Measurements from ENCODE around the gene PRELID2. TPM values are rescaled to one million over a fixed set of nuclear protein-coding genes. Genes with fewer than 3 reads are reported as not detected.

PRELID2 gene
- polyA plus RNA-seq, 1 of the 3 experiments (the other 2 are of a cell fraction) = 5.3 TPM

DNA sequence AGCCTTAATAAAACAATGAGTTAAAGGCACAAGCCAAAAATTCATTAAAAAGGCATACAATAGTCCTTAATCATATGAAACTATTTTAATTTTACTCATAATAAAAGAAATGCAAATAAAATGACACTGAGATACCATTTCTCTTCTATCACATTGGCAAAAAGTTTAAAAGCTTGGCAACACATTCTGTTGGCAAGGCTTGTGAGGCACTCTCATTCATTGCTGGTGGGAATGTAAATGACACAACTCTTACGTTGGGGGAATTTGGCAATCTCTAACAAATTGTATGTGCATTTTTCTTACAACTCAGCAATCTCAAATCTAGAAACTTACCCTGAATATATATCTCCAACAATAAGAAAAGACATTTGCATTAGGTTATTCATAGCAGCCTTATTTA, 111.6 kb downstream of the PRELID2 start:
- no peak overlapping the region for H2AFZ ChIP-seq (ENCODE audit: low read depth)
- H3K4me2 ChIP-seq = no peak overlapping the region
- H4K20me1 ChIP-seq (ENCODE audit: insufficient read depth) = no peaks in the 10 kb centered on the region
- H3F3A ChIP-seq (replicated peaks; ENCODE audit: insufficient read depth) = no peaks in the 10 kb centered on the region
- WGBS (ENCODE audit: low lambda C conversion rate) = 83% methylated on average over 1 of the region's 1 CpG
- no peak for DNase-seq
- POLR2A ChIA-PET = no interaction called here
- no peaks in the 10 kb centered on the region for H3K27me3 ChIP-seq (ENCODE audit: insufficient read depth)
- no peak for TF ChIP-seq USF2 (IDR thresholded peaks at IDR 0.05; ENCODE audit: borderline replicate concordance, low read depth, low read length)
- no peak for TF ChIP-seq ELF1 (IDR thresholded peaks at IDR 0.05)
- TF ChIP-seq, protein P1, sequence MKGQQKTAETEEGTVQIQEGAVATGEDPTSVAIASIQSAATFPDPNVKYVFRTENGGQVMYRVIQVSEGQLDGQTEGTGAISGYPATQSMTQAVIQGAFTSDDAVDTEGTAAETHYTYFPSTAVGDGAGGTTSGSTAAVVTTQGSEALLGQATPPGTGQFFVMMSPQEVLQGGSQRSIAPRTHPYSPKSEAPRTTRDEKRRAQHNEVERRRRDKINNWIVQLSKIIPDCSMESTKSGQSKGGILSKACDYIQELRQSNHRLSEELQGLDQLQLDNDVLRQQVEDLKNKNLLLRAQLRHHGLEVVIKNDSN (IDR thresholded peaks at IDR 0.05; ENCODE audit: borderline replicate concordance, low read depth) = no peak
- no peak for TF ChIP-seq MEF2A (IDR thresholded peaks at IDR 0.05; ENCODE audit: borderline replicate concordance, low read depth)
- TF ChIP-seq RFX5 (IDR thresholded peaks at IDR 0.05; ENCODE audit: low read length) = no peak
- TF ChIP-seq NRF1 (IDR thresholded peaks at IDR 0.05; ENCODE audit: low read depth, low read length) = no peak
- TF ChIP-seq CTCF (IDR thresholded peaks at IDR 0.05) = no peak
- no peak for TF ChIP-seq RAD21 (IDR thresholded peaks at IDR 0.05; ENCODE audit: low read length)
- TF ChIP-seq TEAD4 (IDR thresholded peaks at IDR 0.05; ENCODE audit: borderline replicate concordance, insufficient read depth) = no peak
- TF ChIP-seq JUND (IDR thresholded peaks at IDR 0.05) = no peak
- TF ChIP-seq FOXJ3 (CRISPR knock-in tag; IDR thresholded peaks at IDR 0.05) = no peak
- no peak for TF ChIP-seq POLR2AphosphoS5 (IDR thresholded peaks at IDR 0.05; ENCODE audit: low read depth, low read length)
- H3K9ac ChIP-seq = no peak overlapping the region
- H3K4me1 ChIP-seq (ENCODE audit: control insufficient read depth in 1 of 2, insufficient read depth in 2 of 2, low read depth in 1 of 2, low read length in 1 of 2) = no peaks in the 10 kb centered on the region
- H3K9me3 ChIP-seq = no peaks in the 10 kb centered on the region
- CTCF ChIA-PET = interaction anchor here (0.6 kb wide), 1 partner anchor 39 kb away, joined by 3 read pairs; no protein-coding TSS in a partner anchor
- H3K27ac ChIP-seq (ENCODE audit: low read depth in 2 of 2, low read length in 1 of 2) = no peak overlapping the region
- no peaks in the 10 kb centered on the region for H3K79me2 ChIP-seq (ENCODE audit: insufficient read depth)
- H3K4me3 ChIP-seq (ENCODE audit: low read depth in 2 of 2, low read length in 1 of 2) = no peak overlapping the region
- H3K36me3 ChIP-seq (replicated peaks in 1 of 2; ENCODE audit: control insufficient read depth in 1 of 2, insufficient read depth in 2 of 2, low read length in 1 of 2) = no peaks in the 10 kb centered on the region
- no peaks in the 10 kb centered on the region for H3K9me2 ChIP-seq

- H3F3A ChIP-seq (replicated peaks; ENCODE audit: insufficient read depth) = no peaks in the 10 kb centered on the region
- no peaks in the 10 kb centered on the region for H3K9me3 ChIP-seq
- no peaks in the 10 kb centered on the region for H3K9me2 ChIP-seq
- H3K9ac ChIP-seq = no peak overlapping the region
- no peak for DNase-seq
- ChIA-PET CTCF (interaction anchor here (0.7 to 2.0 kb wide), 4 partner anchors 10 to 1515 kb away, joined by 3 to 5 read pairs (median 4); no protein-coding TSS in a partner anchor), POLR2A (no interaction called here)
- H2AFZ ChIP-seq (ENCODE audit: low read depth) = no peak overlapping the region
- WGBS (ENCODE audit: low lambda C conversion rate) = 82% methylated on average over 1 of the region's 1 CpG
- no peak overlapping the region for H3K4me3 ChIP-seq (ENCODE audit: low read depth in 2 of 2, low read length in 1 of 2)
- H3K4me1 ChIP-seq (ENCODE audit: control insufficient read depth in 1 of 2, insufficient read depth in 2 of 2, low read depth in 1 of 2, low read length in 1 of 2) = no peaks in the 10 kb centered on the region
- H3K79me2 ChIP-seq (ENCODE audit: insufficient read depth) = no peaks in the 10 kb centered on the region
- H4K20me1 ChIP-seq (ENCODE audit: insufficient read depth) = no peaks in the 10 kb centered on the region
- no peaks in the 10 kb centered on the region for H3K36me3 ChIP-seq (replicated peaks in 1 of 2; ENCODE audit: control insufficient read depth in 1 of 2, insufficient read depth in 2 of 2, low read length in 1 of 2)
- H3K27ac ChIP-seq (ENCODE audit: low read depth in 2 of 2, low read length in 1 of 2) = no peak overlapping the region
- H3K4me2 ChIP-seq = no peak overlapping the region
- H3K27me3 ChIP-seq (ENCODE audit: insufficient read depth) = no peaks in the 10 kb centered on the region
- no peak for TF ChIP-seq TAF1 (IDR thresholded peaks at IDR 0.05; ENCODE audit: borderline replicate concordance, low read depth, low read length)
- TF ChIP-seq FOSL2 (IDR thresholded peaks at IDR 0.05; ENCODE audit: borderline replicate concordance, low read depth) = no peak
- no peak for TF ChIP-seq JUND (IDR thresholded peaks at IDR 0.05)
- no peak for TF ChIP-seq EZH2phosphoT487 (IDR thresholded peaks at IDR 0.05; ENCODE audit: borderline replicate concordance, low read depth)
- no peak for TF ChIP-seq YY1 (IDR thresholded peaks at IDR 0.05; ENCODE audit: low read depth)
- no peak for TF ChIP-seq NRF1 (IDR thresholded peaks at IDR 0.05; ENCODE audit: low read depth, low read length)
- no peak for TF ChIP-seq NFIC (IDR thresholded peaks at IDR 0.05; ENCODE audit: borderline replicate concordance)
- no peak for TF ChIP-seq TEAD4 (IDR thresholded peaks at IDR 0.05; ENCODE audit: borderline replicate concordance, insufficient read depth)
- no peak for TF ChIP-seq MEF2A (IDR thresholded peaks at IDR 0.05; ENCODE audit: borderline replicate concordance, low read depth)
- no peak for TF ChIP-seq USF2 (IDR thresholded peaks at IDR 0.05; ENCODE audit: borderline replicate concordance, low read depth, low read length)
- no peak for TF ChIP-seq FOXJ3 (CRISPR knock-in tag; IDR thresholded peaks at IDR 0.05)
- TF ChIP-seq SMC3 (IDR thresholded peaks at IDR 0.05; ENCODE audit: low read depth, low read length) = peak; percentile 40
- peak; percentile 62 for TF ChIP-seq CTCF (IDR thresholded peaks at IDR 0.05)
- TF ChIP-seq, protein P2, sequence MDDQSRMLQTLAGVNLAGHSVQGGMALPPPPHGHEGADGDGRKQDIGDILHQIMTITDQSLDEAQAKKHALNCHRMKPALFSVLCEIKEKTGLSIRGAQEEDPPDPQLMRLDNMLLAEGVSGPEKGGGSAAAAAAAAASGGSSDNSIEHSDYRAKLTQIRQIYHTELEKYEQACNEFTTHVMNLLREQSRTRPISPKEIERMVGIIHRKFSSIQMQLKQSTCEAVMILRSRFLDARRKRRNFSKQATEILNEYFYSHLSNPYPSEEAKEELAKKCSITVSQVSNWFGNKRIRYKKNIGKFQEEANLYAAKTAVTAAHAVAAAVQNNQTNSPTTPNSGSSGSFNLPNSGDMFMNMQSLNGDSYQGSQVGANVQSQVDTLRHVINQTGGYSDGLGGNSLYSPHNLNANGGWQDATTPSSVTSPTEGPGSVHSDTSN (IDR thresholded peaks at IDR 0.05) = no peak
- no peak for TF ChIP-seq RCOR1 (IDR thresholded peaks at IDR 0.05; ENCODE audit: low read length)
Measured at GRCh38 chr5:145718956-145719355, 116.2 kb downstream of the PRELID2 start.

Data from SK-N-SH (cell line).